PC-9 (cell line): Measurements from ENCODE around the gene PIK3C2G. TPM values are rescaled to one million over a fixed set of nuclear protein-coding genes. Genes with fewer than 3 reads are reported as not detected.
A peak's percentile ranks its signal among the peaks of the same experiment; 100 is the strongest.

ENCODE experiments used
- BruUV-seq: library from RNA; stranded (reverse); fragments of 400-500 nt; replicated peaks from 2 replicates; lab custom pipeline; 2021; lab: Mats Ljungman, UMichigan
- CTCF ChIA-PET: fragments of 300-600 bp; sonication (Branson Sonifier 250); formaldehyde crosslinking; loops from one replicate; lab custom pipeline; 2022; ENCODE audit warnings: antibody characterized with exemption; lab: Charles Lee
- POLR2A ChIA-PET: fragments of 300-600 bp; sonication (Branson Sonifier 250); formaldehyde crosslinking; loops from one replicate; lab custom pipeline; 2022; ENCODE audit warnings: antibody characterized with exemption; ENCODE audit not compliant: unreplicated experiment; lab: Charles Lee
- DNase-seq, 2 experiments: peaks; one replicate each; pipeline versions ENCODE4 v3.0.0 to v3.0.0-alpha.2; 2015 to 2022; ENCODE audit warnings: mixed read lengths in 1 of 2
- H2AFZ ChIP-seq: fragments of 200-600 bp; sonication (generic); 2 replicates; pipeline ENCODE4 v1.8.1; 2017; ENCODE audit warnings: antibody characterized with exemption
- H3F3A ChIP-seq: fragments of 200-600 bp; sonication (generic); 2 replicates; pipeline ENCODE4 v1.8.1; 2017; ENCODE audit warnings: antibody characterized with exemption, mild to moderate bottlenecking, low read depth; ENCODE audit not compliant: insufficient read depth
- H3K27ac ChIP-seq: fragments of 200-600 bp; sonication (generic); 2 replicates; pipeline ENCODE4 v1.6.1; 2016; ENCODE audit warnings: mixed run types
- H3K27me3 ChIP-seq: fragments of 200-600 bp; sonication (generic); 2 replicates; pipeline ENCODE4 v1.6.1; 2016; ENCODE audit warnings: low read depth, mixed run types; ENCODE audit not compliant: insufficient read depth
- H3K36me3 ChIP-seq: fragments of 200-600 bp; sonication (generic); 2 replicates; pipeline ENCODE4 v1.6.1; 2016; ENCODE audit warnings: low read depth, mixed run types
- H3K4me1 ChIP-seq: fragments of 200-600 bp; sonication (generic); replicated peaks from 2 replicates; pipeline ENCODE4 v1.6.1; 2016; ENCODE audit warnings: mixed run types; ENCODE audit not compliant: insufficient read depth
- H3K4me2 ChIP-seq: fragments of 200-600 bp; sonication (generic); 2 replicates; pipeline ENCODE4 v1.6.1; 2017; ENCODE audit warnings: mixed run types
- H3K4me3 ChIP-seq: fragments of 200-600 bp; sonication (generic); 2 replicates; pipeline ENCODE4 v1.6.1; 2016; ENCODE audit warnings: mixed run types
- H3K79me2 ChIP-seq: fragments of 200-600 bp; sonication (generic); 2 replicates; pipeline ENCODE4 v1.6.1; 2017; ENCODE audit warnings: low read depth, mixed run types
- H3K9me2 ChIP-seq: fragments of 200-600 bp; sonication (generic); 2 replicates; pipeline ENCODE4 v1.8.1; 2017; ENCODE audit warnings: mild to moderate bottlenecking; ENCODE audit not compliant: insufficient read depth
- H3K9me3 ChIP-seq: fragments of 200-600 bp; sonication (generic); 2 replicates; pipeline ENCODE4 v1.8.1; 2016; ENCODE audit warnings: low read depth; ENCODE audit not compliant: insufficient read depth
- H4K20me1 ChIP-seq: fragments of 200-600 bp; sonication (generic); 2 replicates; pipeline ENCODE4 v1.8.1; 2017; ENCODE audit not compliant: insufficient read depth
- CTCF ChIP-seq: fragments of 200-600 bp; sonication (generic); conservative IDR thresholded peaks from 2 replicates; pipeline ENCODE4 v1.6.1; 2017; ENCODE audit warnings: mixed run types, antibody characterized with exemption, mild to moderate bottlenecking, moderate library complexity
- EZH2 ChIP-seq: fragments of 200-600 bp; sonication (generic); IDR thresholded peaks from 2 replicates; pipeline ENCODE4 v1.8.0; 2017; ENCODE audit warnings: antibody characterized with exemption, low read depth
- intact Hi-C: fragments of 100-400 bp; cut with micrococcal nuclease; formaldehyde crosslinking; loops from one replicate; pipeline ENCODE4 v1.10.0; 2022; ENCODE audit not compliant: unreplicated experiment
- total RNA-seq: library from RNA; stranded (reverse); gene quantifications from 2 replicates; pipeline ENCODE4 v1.2.3, GENCODE V29; 2021

The PIK3C2G gene
- total RNA-seq, 1 experiment from 2014 or later = 1.4 TPM

DNA sequence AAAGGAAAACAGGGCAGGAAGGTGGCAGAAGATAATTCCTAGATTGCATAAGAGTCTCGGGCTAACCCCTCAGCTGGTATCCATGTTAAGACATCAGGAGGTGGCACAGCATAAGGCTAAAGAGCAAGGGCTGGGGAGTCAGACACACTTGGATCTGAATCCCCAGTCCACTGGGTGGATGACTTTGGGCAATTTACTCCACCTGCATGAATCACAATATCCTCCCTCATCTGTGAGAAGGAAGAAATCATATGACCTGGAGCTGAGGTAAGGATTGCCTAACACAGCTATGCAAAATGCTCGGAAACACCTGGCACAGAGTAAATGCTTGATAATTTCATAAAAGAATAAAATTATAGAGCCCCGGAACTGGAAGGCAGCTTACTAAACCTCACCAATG, 217.9 kb downstream of the PIK3C2G start:
- TF ChIP-seq EZH2 (no peak), CTCF (no peak)
- no peaks in the 10 kb centered on the region for H3F3A ChIP-seq
- intact Hi-C loops = no loop called here
- H3K9me2 ChIP-seq = no peaks in the 10 kb centered on the region
- H3K27me3 ChIP-seq = no peaks in the 10 kb centered on the region
- ChIA-PET CTCF (no interaction called here), POLR2A (no interaction called here)
- H3K27ac ChIP-seq = no peak overlapping the region
- BruUV-seq = no TSS peak
- H3K4me1 ChIP-seq = 0 out of 2 replicates have a peak, but pooled peaks cover 3% of the 10 kb centered on the region
- peak overlapping the region; percentile 44; the same call in 1 of the 2 replicates for H2AFZ ChIP-seq
- H3K4me3 ChIP-seq = no peak overlapping the region
- peak in 1 of 2 experiments; percentile 8 for DNase-seq
- no peaks in the 10 kb centered on the region for H3K9me3 ChIP-seq
- H4K20me1 ChIP-seq = no peaks in the 10 kb centered on the region
- no peak overlapping the region for H3K4me2 ChIP-seq
- H3K79me2 ChIP-seq = no peaks in the 10 kb centered on the region
- no peaks in the 10 kb centered on the region for H3K36me3 ChIP-seq

GRCh38 chr12:18482601-18483120, 221.3 kb downstream of the PIK3C2G start:
- no peak for TF ChIP-seq CTCF
- TF ChIP-seq EZH2 = no peak
- no TSS peak for BruUV-seq
- CTCF ChIA-PET = no interaction called here
- Histone ChIP-seq H3K4me2 (no peak overlapping the region), H3F3A (no peaks in the 10 kb centered on the region), H3K79me2 (no peaks in the 10 kb centered on the region), H3K27ac (no peak overlapping the region), H3K9me3 (no peaks in the 10 kb centered on the region), H3K4me1 (0 out of 2 replicates have a peak, but pooled peaks cover 3% of the 10 kb centered on the region), H4K20me1 (no peaks in the 10 kb centered on the region), H2AFZ (no peak overlapping the region), H3K36me3 (no peaks in the 10 kb centered on the region), H3K9me2 (no peaks in the 10 kb centered on the region), H3K27me3 (no peaks in the 10 kb centered on the region), H3K4me3 (no peak overlapping the region)
- no peak for DNase-seq
- intact Hi-C loops = no loop called here
- POLR2A ChIA-PET = no interaction called here

DNA sequence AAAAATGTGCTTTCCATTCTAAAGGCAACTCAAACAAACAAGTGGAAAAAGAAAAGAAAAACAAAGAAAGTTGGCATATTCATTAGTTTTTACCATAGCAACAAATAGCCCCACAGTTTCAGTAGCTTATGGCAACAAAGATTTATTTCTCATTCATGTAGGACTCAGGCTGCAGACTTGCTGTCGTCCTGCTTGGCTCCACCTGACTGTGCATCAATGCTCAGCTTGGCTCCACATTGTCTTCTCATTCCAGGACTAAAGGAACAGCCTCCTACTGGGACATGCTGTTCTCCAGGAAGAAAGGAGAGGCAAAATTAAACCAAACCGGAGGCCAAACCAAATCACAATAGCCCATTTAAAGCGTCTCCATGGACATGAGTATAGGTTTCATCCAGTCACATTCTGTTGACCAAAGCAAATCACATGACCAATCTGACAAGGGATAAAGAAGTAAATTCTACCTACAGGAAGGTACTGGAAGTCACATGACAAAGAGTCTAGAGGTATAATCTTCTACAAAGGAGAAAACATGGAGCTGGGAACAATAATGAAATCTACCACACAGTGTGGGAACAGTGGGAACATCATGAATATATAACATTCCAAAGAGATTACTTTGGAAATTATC, 222.5 kb downstream of the PIK3C2G start:
- Histone ChIP-seq H2AFZ (peak overlapping the region; percentile 39; the same call in 1 of the 2 replicates), H3K9me2 (no peaks in the 10 kb centered on the region), H3K4me3 (no peak overlapping the region), H4K20me1 (no peaks in the 10 kb centered on the region), H3F3A (no peaks in the 10 kb centered on the region), H3K9me3 (no peaks in the 10 kb centered on the region), H3K4me2 (no peak overlapping the region), H3K79me2 (no peaks in the 10 kb centered on the region), H3K27me3 (no peaks in the 10 kb centered on the region), H3K36me3 (no peaks in the 10 kb centered on the region), H3K27ac (no peak overlapping the region), H3K4me1 (0 out of 2 replicates have a peak, but pooled peaks cover 3% of the 10 kb centered on the region)
- intact Hi-C loops = no loop called here
- CTCF ChIA-PET = no interaction called here
- no peak for DNase-seq
- BruUV-seq = no TSS peak
- no peak for TF ChIP-seq EZH2
- TF ChIP-seq CTCF = no peak
- POLR2A ChIA-PET = no interaction called here
